Ovary (tissue), 9 donors: ENCODE results near the gene TUBA1C. TPM values are rescaled to one million over a fixed set of nuclear protein-coding genes. Genes with fewer than 3 reads are reported as not detected.
"Not testable (repeated sequence)": the region's sequence is repeated elsewhere in the genome, so short reads cannot be mapped to it uniquely, and the experiment has no call there.

Experiments used
- DNase-seq, 5 donors: peaks; one replicate each; pipeline ENCODE4 v3.0.0-alpha.2; 2019 to 2020
- H3K27ac ChIP-seq, 2 donors: fragments of 200-600 bp; one replicate each; pipeline versions ENCODE4 v1.5.1 to v1.8.0; 2019 to 2022
- H3K27me3 ChIP-seq: fragments of 200-600 bp; one replicate; pipeline ENCODE4 v1.8.0; 2022
- H3K36me3 ChIP-seq: fragments of 200-600 bp; sonication (generic); one replicate; pipeline ENCODE4 v1.5.1; 2019
- H3K4me1 ChIP-seq: one replicate; pipeline ENCODE4 v1.8.1; 2013; ENCODE audit warnings: mild to moderate bottlenecking, moderate library complexity; ENCODE audit not compliant: insufficient read depth
- H3K4me3 ChIP-seq: fragments of 200-600 bp; sonication (generic); one replicate; pipeline ENCODE4 v1.5.1; 2017
- H3K9me3 ChIP-seq, 2 donors: fragments of 200-600 bp in 1 of 2; sonication (generic) in 1 of 2; one replicate each; pipeline versions ENCODE4 v1.5.1 to v1.8.1; 2013 to 2019; ENCODE audit warnings: mild to moderate bottlenecking in 1 of 2, moderate library complexity in 1 of 2
- CTCF ChIP-seq, 3 donors: fragments of 450-650 bp in 2 of 3; fragments of 200-600 bp in 1 of 3; IDR thresholded peaks; one replicate each; pipeline versions ENCODE4 v1.5.1 to v1.8.0; 2016 to 2022; ENCODE audit warnings: antibody characterized with exemption in 3 of 3, mild to moderate bottlenecking in 1 of 3
- EP300 ChIP-seq: sonication (generic); formaldehyde crosslinking; IDR thresholded peaks from one replicate; pipeline ENCODE4 v1.6.1; 2017; ENCODE audit warnings: antibody characterized with exemption
- POLR2A ChIP-seq: fragments of 450-650 bp; IDR thresholded peaks from one replicate; pipeline ENCODE4 v1.6.1; 2017; ENCODE audit warnings: antibody characterized with exemption, mild to moderate bottlenecking, moderate library complexity
- WGBS, 3 donors: extraction: QIAGEN DNeasy Blood & Tissue Kit in 1 of 3; methylation state at CpG; one replicate each; pipeline versions ENCODE4 v1.1.5 to v1.1.7; 2013 to 2017; 5-methylcytosine and 5-hydroxymethylcytosine counted together
- intact Hi-C, 4 donors: fragments of 100-400 bp; cut with DNase I; formaldehyde crosslinking; loops; one replicate each; pipeline versions ENCODE4 v1.11.0 to v1.15.1; 2022 to 2023
- polyA plus RNA-seq, 2 donors: library from polyadenylated mRNA; stranded (reverse); fragments of 200-250 nt in 1 of 2; fragments of 350-450 nt in 1 of 2; fragmentation: Illumina TruSeq in 1 of 2; extraction: RNeasy Lipid Tissue Mini Kit (QIAGEN cat#74804) in 1 of 2; gene quantifications; one replicate each; pipeline ENCODE4 v1.2.3, GENCODE V29; 2013 to 2014
- total RNA-seq, 7 donors: library from RNA; depleted of rRNA in 2 of 7; stranded (reverse); fragments of >200 nt in 2 of 7; fragmentation: NEBNext Ultra II Directional in 3 of 7; extraction: Animal tissue kit (Norgen Biotek cat#: 25700) in 3 of 7; gene quantifications; one replicate each; pipeline versions ENCODE4 v1.1.0 to v1.2.4, GENCODE V29; 2016 to 2023
- donor health status: DM: no; HTN: no; CAD: no; lungs with moderate emphysema.
- donor health status: DM: no; HTN: no; CAD: no.
- donor health status: Bipolar disorder and iron deficiency.
- donor health status: DM: yes; HTN: yes; CAD: no.
- donor health status: DM: no; HTN: no; CAD: no.
- donor health status: DM: yes; HTN: yes; CAD: no.

TUBA1C gene
- total and polyA plus RNA-seq, 9 donors: 51.9 to 179 (median 101) TPM

DNA sequence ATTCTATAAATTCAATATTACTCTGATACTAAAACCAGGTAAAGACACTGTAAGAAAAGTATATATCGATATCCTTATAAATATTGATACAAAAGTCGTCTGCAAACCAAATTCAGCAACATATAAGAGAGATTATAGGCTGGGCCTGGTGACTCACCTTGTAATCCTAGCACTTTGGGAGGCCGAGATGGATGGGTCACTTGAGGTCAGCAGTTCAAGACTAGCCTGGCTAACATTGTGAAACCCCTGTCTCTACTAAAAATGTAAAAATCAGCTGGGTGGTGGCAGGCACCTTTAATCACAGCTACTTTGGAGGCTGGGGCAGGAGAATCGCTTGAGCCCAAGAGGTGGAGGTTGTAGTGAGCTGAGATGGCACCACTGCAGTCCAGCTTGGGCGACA, 13.5 kb upstream of the TUBA1C start:
- Histone ChIP-seq H3K27me3 (no peaks in the 10 kb centered on the region), H3K4me1 (peaks cover 12% of the 10 kb centered on the region), H3K4me3 (no peak overlapping the region), H3K27ac (no peak overlapping the region), H3K36me3 (no peaks in the 10 kb centered on the region), H3K9me3 (no peaks in the 10 kb centered on the region)
- intact Hi-C loops: no loop called here
- no peak for DNase-seq
- 92 to 95% (median 93%) methylated on average over 5 of the region's 5 CpGs for WGBS, 3 donors
- TF ChIP-seq CTCF (IDR thresholded peaks at IDR 0.05) (no peak), POLR2A (no peak), EP300 (no peak)

GRCh38 chr12:49253033-49253623, 11.8 kb upstream of the TUBA1C start:
- H3K36me3 ChIP-seq: no peaks in the 10 kb centered on the region
- 81 to 87% (median 86%) methylated on average over 11 of the region's 11 CpGs for WGBS, 3 donors

DNA sequence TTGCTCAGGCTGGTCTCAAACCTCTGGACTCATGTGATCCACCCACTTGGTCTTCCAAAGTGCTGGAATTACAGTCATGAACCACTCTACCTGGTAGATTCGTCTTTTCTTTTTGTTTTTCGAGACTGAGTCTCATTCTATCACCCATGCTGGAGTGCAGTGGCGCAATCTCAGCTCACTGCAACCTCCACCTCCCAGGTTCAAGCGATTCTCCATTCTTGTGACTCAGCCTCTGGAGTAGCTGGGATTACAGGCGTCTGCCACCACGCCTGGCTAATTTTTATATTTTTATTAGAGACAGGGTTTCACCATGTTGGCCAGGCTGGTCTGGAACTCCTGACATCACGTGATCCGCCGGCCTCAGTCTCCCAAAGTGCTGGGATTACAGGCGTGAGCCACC, 9.4 kb upstream of the TUBA1C start:
- H3K9me3 ChIP-seq, H3K36me3 ChIP-seq, intact Hi-C loops, H3K4me3 ChIP-seq, DNase-seq, H3K27me3 ChIP-seq: not testable (repeated sequence)
- WGBS, 3 donors: 88 to 91% (median 91%) methylated on average over 10 of the region's 10 CpGs
- peak overlapping the region; percentile 37 to 43 for H3K27ac ChIP-seq
- H3K4me1 ChIP-seq: peaks cover 19% of the 10 kb centered on the region

More at GRCh38 chr12:49253033-49253623, 11.8 kb upstream of the TUBA1C start:
- intact Hi-C loops: no loop called here
- Histone ChIP-seq H3K4me3 (no peak overlapping the region), H3K4me1 (peaks cover 13% of the 10 kb centered on the region), H3K27ac (no peak overlapping the region), H3K9me3 (no peaks in the 10 kb centered on the region), H3K27me3 (no peaks in the 10 kb centered on the region)
- TF ChIP-seq POLR2A: no peak
- no peak for TF ChIP-seq CTCF (IDR thresholded peaks at IDR 0.05)
- TF ChIP-seq EP300: no peak
- no peak for DNase-seq

DNA sequence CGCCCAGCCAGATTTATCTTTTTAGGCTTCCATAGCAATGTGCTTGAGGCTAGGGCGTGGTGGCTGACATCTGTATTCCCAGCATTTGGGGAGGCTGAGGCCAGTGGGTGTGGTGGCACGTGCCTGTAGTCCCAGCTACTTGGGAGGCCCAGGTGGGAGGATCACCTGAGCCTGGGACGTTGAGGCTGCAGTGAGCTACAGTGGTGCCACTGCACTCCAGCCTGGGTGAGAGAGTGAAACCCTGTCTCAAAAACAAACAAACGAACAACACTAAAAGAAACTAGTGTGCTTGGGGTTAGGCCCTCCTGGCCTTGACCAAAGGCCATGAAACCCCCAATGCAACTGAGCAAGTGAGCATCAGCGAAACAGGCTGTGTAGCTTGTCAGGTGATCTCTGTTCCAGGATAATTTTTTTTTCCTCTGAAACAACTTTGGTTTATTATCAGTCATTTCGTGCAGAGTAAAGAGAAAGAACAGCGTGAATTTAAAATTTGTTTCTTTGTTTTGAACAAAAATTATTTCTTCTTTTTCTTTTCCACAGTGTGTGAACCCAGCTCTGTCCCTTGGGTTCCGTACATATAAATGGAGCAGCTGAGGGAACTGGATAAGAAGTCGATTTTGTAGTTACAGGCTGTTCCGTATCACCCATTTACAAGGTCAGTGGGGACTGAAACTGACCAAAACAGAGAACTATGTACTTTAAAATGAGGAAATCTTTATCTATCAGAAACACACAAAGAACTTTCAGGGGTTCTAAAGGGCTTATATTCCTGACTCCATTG, 8.8 kb upstream of the TUBA1C start:
- WGBS, 3 donors: 29 to 36% (median 33%) methylated on average over 11 of the region's 11 CpGs
- Histone ChIP-seq H3K4me1 (peaks cover 20% of the 10 kb centered on the region), H3K27ac (peak overlapping the region; percentile 37 to 43), H3K27me3 (no peaks in the 10 kb centered on the region), H3K36me3 (no peaks in the 10 kb centered on the region), H3K4me3 (no peak overlapping the region), H3K9me3 (no peaks in the 10 kb centered on the region)
- TF ChIP-seq EP300: no peak
- TF ChIP-seq POLR2A: no peak
- no peak for TF ChIP-seq CTCF (IDR thresholded peaks at IDR 0.05)
- intact Hi-C loops: no loop called here
- peak in 1 of 5 donors; percentile 47 for DNase-seq

- DNase-seq, intact Hi-C loops, H3K9me3 ChIP-seq, H3K4me3 ChIP-seq, H3K27ac ChIP-seq, H3K27me3 ChIP-seq, H3K36me3 ChIP-seq: not testable (repeated sequence)
- 94 to 96% (median 95%) methylated on average over 10 of the region's 10 CpGs for WGBS, 3 donors
- H3K4me1 ChIP-seq: peaks cover 20% of the 10 kb centered on the region
These were observed 7.2 kb upstream of the TUBA1C start for GRCh38 chr12:49257508-49258184.
